ENCODE results near the gene UBE2K. TPM values are rescaled to one million over a fixed set of nuclear protein-coding genes. Genes with fewer than 3 reads are reported as not detected.
"Not testable (repeated sequence)": the region's sequence is repeated elsewhere in the genome, so short reads cannot be mapped to it uniquely, and the experiment has no call there.

UBE2K gene
- total and polyA plus RNA-seq, 9 donors = 14.5 to 63.8 (median 52.2) TPM

DNA sequence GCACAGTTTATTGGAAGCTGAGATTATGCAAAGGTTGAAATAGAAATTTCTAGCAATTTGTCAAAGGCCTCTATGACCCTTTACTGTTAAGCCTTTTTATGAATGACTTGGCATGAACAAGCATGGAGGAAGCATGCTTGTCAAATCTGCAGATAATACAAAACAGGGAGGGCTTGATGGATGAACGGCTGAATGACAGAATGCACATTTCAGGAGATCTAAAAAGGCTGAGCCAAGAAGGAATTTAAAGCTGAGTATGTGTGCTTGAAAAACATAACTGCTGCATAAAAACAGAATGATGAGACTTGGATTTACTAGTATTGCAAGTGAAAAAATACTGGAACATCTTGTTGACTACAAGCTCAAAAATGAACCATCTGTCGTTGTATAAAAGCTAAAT is 29.0 kb upstream of the UBE2K start:
- intact Hi-C loops (cut with DNase I) = no loop called here

GRCh38 chr4:39670296-39670695 is 27.6 kb upstream of the UBE2K start:
- H3K4me1 ChIP-seq (ENCODE audit: insufficient read depth); H3K4me3 ChIP-seq; H3K27me3 ChIP-seq; DNase-seq; H3K9me3 ChIP-seq; H3K36me3 ChIP-seq; intact Hi-C loops (cut with DNase I); H3K27ac ChIP-seq: not testable (repeated sequence)
- WGBS, 3 donors = 82 to 94% (median 84%) methylated on average over 1 of the region's 1 CpG

More for the DNA sequence above, 29.0 kb upstream of the UBE2K start:
- no peak for DNase-seq
- Histone ChIP-seq H3K36me3 (no peaks in the 10 kb centered on the region), H3K27me3 (no peaks in the 10 kb centered on the region), H3K4me3 (no peak overlapping the region), H3K27ac (no peak overlapping the region), H3K9me3 (no peaks in the 10 kb centered on the region), H3K4me1 (ENCODE audit: insufficient read depth) (no peaks in the 10 kb centered on the region)
- whole genome bisulfite sequencing, 3 donors = 18 to 29% (median 28%) methylated on average over 2 of the region's 2 CpGs
- TF ChIP-seq POLR2A (IDR thresholded peaks at IDR 0.05) (no peak), EP300 (IDR thresholded peaks at IDR 0.05) (no peak), CTCF (IDR thresholded peaks at IDR 0.05) (no peak)

GRCh38 chr4:39675681-39676080 is 22.3 kb upstream of the UBE2K start:
- H3K4me3 ChIP-seq; DNase-seq; H3K36me3 ChIP-seq; H3K27ac ChIP-seq; intact Hi-C loops (cut with DNase I); H3K9me3 ChIP-seq; H3K27me3 ChIP-seq; H3K4me1 ChIP-seq (ENCODE audit: insufficient read depth): not testable (repeated sequence)
- 91 to 96% (median 93%) methylated on average over 10 of the region's 10 CpGs for WGBS, 3 donors

GRCh38 chr4:39681003-39681402 is 16.9 kb upstream of the UBE2K start:
- intact Hi-C loops (cut with DNase I); H3K4me3 ChIP-seq; DNase-seq; H3K4me1 ChIP-seq (ENCODE audit: insufficient read depth); H3K36me3 ChIP-seq; H3K9me3 ChIP-seq; H3K27ac ChIP-seq; H3K27me3 ChIP-seq: not testable (repeated sequence)
- 68 to 72% (median 70%) methylated on average over 2 of the region's 2 CpGs for WGBS, 3 donors

- no peaks in the 10 kb centered on the region for H3K4me1 ChIP-seq (ENCODE audit: insufficient read depth)
- no peaks in the 10 kb centered on the region for H3K36me3 ChIP-seq
- intact Hi-C loops (cut with DNase I) = no loop called here
- no peaks in the 10 kb centered on the region for H3K9me3 ChIP-seq
- H3K27ac ChIP-seq = no peak overlapping the region
- WGBS, 3 donors = 12 to 40% (median 12%) methylated on average over 2 of the region's 2 CpGs
- TF ChIP-seq EP300 (IDR thresholded peaks at IDR 0.05) (no peak), POLR2A (IDR thresholded peaks at IDR 0.05) (no peak), CTCF (IDR thresholded peaks at IDR 0.05) (no peak)
- H3K4me3 ChIP-seq = no peak overlapping the region
- DNase-seq = no peak
- H3K27me3 ChIP-seq = no peaks in the 10 kb centered on the region
Observed at GRCh38 chr4:39682138-39682537, 15.8 kb upstream of the UBE2K start.

GRCh38 chr4:39685990-39686389 is 11.9 kb upstream of the UBE2K start:
- no peak overlapping the region for H3K27ac ChIP-seq
- 0 to 40% (median 0%) methylated on average over 1 of the region's 1 CpG for WGBS, 3 donors
- no peaks in the 10 kb centered on the region for H3K36me3 ChIP-seq
- no peak overlapping the region for H3K4me3 ChIP-seq
- H3K4me1 ChIP-seq (ENCODE audit: insufficient read depth) = no peaks in the 10 kb centered on the region
- no peaks in the 10 kb centered on the region for H3K27me3 ChIP-seq
- no peak for DNase-seq
- H3K9me3 ChIP-seq = no peaks in the 10 kb centered on the region
- no peak for TF ChIP-seq POLR2A (IDR thresholded peaks at IDR 0.05)
- TF ChIP-seq EP300 (IDR thresholded peaks at IDR 0.05) = no peak
- TF ChIP-seq CTCF (IDR thresholded peaks at IDR 0.05) = no peak
- intact Hi-C loops (cut with DNase I) = no loop called here
